LNCaP clone FGC (cell line): ENCODE measurements around the gene SIRT4.
"Not testable (repeated sequence)": the region's sequence is repeated elsewhere in the genome, so short reads cannot be mapped to it uniquely, and the experiment has no call there.

ENCODE experiments used
- DNase-seq: peaks from one replicate; pipeline ENCODE4 v3.0.0-alpha.2; 2011; ENCODE audit warnings: low read depth
- H3K4me3 ChIP-seq: 2 replicates; pipeline ENCODE4 v1.5.1; 2011; ENCODE audit warnings: mild to moderate bottlenecking, low read depth, low read length, control low read depth
- CTCF ChIP-seq: IDR thresholded peaks from 2 replicates; pipeline ENCODE4 v1.5.1; 2012; ENCODE audit warnings: mild to moderate bottlenecking; ENCODE audit not compliant: control insufficient read depth, insufficient read depth; ENCODE audit errors: extremely low read depth

Gene SIRT4

DNA sequence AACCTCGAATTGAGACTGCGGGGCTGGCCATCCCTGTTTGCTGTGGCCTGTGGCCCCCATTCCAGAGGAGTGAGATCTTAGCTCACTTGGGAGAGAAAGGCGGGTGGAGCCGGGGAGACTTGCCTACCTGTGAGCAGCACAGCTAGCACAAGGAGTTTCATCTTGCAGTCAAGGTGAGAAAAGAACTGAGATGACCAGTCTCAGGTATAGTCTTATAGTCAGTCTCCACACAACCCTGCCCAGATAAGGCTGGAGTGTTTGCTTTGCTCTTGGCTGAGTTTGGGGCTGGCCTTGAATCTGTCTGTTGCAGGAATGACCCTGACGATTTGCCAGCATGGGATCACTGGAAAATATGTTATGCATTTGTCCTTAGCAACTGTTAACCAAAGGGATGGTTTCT, 25.5 kb downstream of the SIRT4 start, which contains the start of gene PLA2G1B:
TSS of gene PLA2G1B (minus strand) at position 187 of the 400 bp plus-strand sequence. CDS start at position 161, 26 bp downstream.
- TF ChIP-seq CTCF = no peak
- no peak for DNase-seq

GRCh38 chr12:120328228-120328627, 26.1 kb downstream of the SIRT4 start:
- no peak overlapping the region for H3K4me3 ChIP-seq
- no peak for DNase-seq
- no peak for TF ChIP-seq CTCF

More for the DNA sequence above, 25.5 kb downstream of the SIRT4 start, which contains the start of gene PLA2G1B:
- H3K4me3 ChIP-seq = no peak within 1 kb of the TSS

DNA sequence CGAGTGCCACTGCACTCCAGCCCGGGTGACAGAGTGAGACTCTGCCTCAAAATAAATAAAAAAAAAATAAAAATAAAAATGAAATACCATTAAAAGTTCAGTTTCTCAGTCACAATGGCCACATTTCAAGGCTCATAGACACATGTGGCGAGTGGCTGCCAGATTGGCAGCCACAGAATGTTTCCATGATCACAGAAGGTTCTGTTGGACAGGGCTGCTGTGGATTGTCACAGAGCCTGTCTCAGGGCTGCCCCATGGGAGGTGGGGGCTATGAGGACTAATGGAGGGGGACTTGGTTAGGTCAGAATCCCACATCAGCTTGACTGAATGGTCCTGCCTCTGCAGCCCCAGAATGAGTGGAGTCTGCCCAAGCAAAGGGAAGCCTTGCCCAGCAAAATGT, 29.3 kb downstream of the SIRT4 start:
- TF ChIP-seq CTCF = no peak
- H3K4me3 ChIP-seq = no peak overlapping the region
- no peak for DNase-seq

DNA sequence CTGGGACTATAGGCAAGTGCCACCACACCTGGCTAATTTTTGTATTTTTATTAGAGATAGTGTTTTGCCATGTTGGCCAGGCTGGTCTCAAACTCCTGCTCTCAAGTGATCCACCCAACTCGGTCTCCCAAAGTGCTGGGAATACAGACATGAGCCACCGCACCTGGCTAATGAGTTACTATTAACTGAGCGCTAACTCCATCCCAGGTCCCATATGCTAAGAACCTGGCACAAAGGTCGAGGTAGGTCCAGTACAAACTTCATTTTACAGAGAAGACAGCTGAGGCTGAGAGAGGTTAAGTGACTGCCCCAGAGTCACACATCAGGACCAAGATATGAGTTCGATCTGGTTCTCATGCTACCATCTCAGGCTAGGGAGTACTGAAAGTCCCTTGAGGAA, 29.9 kb downstream of the SIRT4 start:
- no peak overlapping the region for H3K4me3 ChIP-seq
- DNase-seq = no peak
- no peak for TF ChIP-seq CTCF

DNA sequence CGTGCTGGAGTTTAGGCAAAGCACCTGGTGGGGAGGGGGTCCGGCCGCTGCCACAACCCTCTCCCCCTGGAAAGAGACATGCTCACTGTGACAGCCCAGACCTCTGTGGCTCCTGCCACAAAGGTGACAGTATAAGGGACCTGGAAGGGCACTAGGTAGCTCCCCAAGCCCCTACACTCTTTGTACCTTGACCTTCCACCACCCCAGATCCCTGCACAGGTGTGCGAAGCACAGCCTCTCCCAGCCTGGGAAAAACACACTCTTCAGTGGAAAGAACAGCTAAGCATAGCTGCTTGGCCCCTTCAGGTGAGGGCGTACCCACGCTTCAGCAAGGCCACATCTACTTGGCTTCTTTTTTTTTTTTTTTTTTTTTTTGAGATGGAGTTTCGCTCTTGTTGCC, 30.4 kb downstream of the SIRT4 start:
- H3K4me3 ChIP-seq = no peak overlapping the region
- DNase-seq = no peak
- no peak for TF ChIP-seq CTCF

DNA sequence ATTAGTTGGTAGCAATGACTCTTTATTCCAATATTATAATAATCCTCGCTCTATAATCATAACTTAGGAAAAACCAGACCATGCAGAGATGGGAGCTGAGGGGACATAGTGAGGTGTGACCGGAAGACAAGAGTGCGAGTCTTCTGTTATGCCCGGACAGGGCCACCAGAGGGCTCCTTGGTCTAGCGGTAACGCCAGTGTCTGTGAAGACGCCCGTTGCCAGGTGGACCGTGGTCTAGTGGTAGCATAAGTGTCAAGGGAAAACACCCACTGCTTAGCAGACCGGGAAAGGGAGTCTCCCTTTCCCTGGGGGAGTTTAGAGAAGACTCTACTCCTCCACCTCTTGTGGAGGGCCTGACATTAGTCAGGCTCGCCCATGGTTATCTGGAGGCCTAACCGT, 33.3 kb downstream of the SIRT4 start:
- DNase-seq, H3K4me3 ChIP-seq: not testable (repeated sequence)
- TF ChIP-seq CTCF = peak; percentile 65

DNA sequence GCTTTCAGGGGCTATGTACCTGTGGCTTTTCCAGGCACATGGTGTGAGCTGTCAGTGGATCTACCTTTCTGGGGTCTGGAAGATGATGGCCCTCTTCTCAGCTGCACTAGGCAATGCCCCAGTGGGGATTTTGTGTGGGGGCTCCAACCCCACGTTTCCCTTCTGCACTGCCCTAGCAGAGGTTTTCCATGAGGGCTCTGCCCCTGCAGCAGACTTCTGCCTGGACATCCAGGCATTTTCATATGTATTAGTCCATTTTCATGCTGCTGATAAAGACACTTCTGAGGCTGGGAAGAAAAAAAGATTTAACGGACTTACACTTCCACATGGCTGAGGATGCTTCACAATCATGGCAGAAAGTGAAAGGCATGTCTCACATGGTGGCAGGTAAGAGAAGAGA, 34.3 kb downstream of the SIRT4 start:
- H3K4me3 ChIP-seq, DNase-seq: not testable (repeated sequence)

DNA sequence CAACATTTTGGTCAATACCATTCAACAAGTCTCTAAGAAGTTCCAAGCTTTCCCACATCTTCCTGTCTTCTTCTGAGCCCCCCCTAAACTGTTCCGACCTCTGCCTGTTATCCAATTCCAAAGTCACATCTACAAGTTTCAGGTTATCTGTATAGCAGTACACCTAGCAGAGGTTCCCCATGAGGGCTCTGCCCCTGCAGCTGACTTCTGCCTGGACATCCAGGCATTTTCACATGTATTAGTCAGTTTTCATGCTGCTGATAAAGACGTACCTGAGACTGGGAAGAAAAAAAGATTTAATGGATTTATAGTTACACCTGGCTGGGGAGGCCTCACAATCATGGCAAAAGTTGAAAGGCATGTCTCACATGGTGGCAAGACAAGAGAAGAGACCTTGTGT, 35.6 kb downstream of the SIRT4 start:
- no peak for TF ChIP-seq CTCF
- H3K4me3 ChIP-seq = no peak overlapping the region
- no peak for DNase-seq
